GM23248 (cell line): ENCODE data around the gene LGALS3BP.

Experiments
- EZH2 ChIP-seq: fragments of 200-600 bp; sonication (generic); IDR thresholded peaks from 2 replicates; pipeline ENCODE4 v1.6.1; 2018; ENCODE audit warnings: antibody characterized with exemption, mild to moderate bottlenecking; ENCODE audit not compliant: insufficient read depth, poor library complexity, severe bottlenecking
- EZH2phosphoT487 ChIP-seq: fragments of 200-600 bp; sonication (generic); IDR thresholded peaks from 2 replicates; pipeline ENCODE4 v1.6.1; 2018; ENCODE audit warnings: antibody characterized with exemption, moderate library complexity, mild to moderate bottlenecking, low read depth; ENCODE audit not compliant: insufficient read depth

DNA sequence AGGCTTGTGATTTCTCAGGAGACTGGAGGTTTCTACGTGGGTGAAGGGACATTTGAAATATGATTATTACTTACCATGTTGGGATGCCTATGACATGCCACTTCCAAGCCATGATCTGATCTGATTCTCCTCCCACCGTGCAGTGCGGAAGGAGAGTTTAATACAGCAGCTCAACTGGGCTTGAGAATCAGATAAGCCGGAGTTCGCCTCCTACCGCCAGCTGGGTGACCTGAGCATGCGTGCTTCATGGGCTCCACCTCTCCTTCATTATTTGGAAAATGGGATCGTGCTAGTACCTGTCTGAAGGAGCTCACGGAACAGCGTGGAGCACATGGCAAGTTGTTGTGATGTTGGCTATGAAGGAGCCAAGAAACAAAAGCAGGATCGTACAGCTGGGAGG is 42.2 kb downstream of the LGALS3BP start:
- no peak for TF ChIP-seq EZH2
- no peak for TF ChIP-seq EZH2phosphoT487
